BE2C (cell line): ENCODE results near the gene RNF151.

Experiments
- DNase-seq: peaks from one replicate; pipeline ENCODE4 v3.0.0-alpha.2; 2020
- H3K27me3 ChIP-seq: fragments of 250-450 bp; sonication (Bioruptor Pico); 2 replicates; pipeline ENCODE4 v1.5.1; 2020; ENCODE audit warnings: mild to moderate bottlenecking
- H3K36me3 ChIP-seq: fragments of 250-450 bp; sonication (Bioruptor Pico); 2 replicates; pipeline ENCODE4 v1.5.1; 2020; ENCODE audit warnings: mild to moderate bottlenecking
- H3K4me1 ChIP-seq: fragments of 250-450 bp; sonication (Bioruptor Pico); 2 replicates; pipeline ENCODE4 v1.5.1; 2020
- H3K4me3 ChIP-seq: 2 replicates; pipeline ENCODE4 v1.5.1; 2011; ENCODE audit warnings: low read depth, low read length
- H3K9me3 ChIP-seq: fragments of 250-450 bp; sonication (Bioruptor Pico); 2 replicates; pipeline ENCODE4 v1.5.1; 2020
- CTCF ChIP-seq: IDR thresholded peaks from 2 replicates; pipeline ENCODE4 v1.5.1; 2012; ENCODE audit warnings: mild to moderate bottlenecking, low read depth, low read length

RNF151 gene

GRCh38 chr16:1973461-1974156 is 7.0 kb downstream of the RNF151 start:
- no peak for DNase-seq
- Histone ChIP-seq H3K36me3 (peaks cover 45% of the 10 kb centered on the region), H3K9me3 (no peaks in the 10 kb centered on the region), H3K4me1 (no peaks in the 10 kb centered on the region), H3K4me3 (no peak overlapping the region), H3K27me3 (no peaks in the 10 kb centered on the region)
- TF ChIP-seq CTCF = no peak

- H3K4me1 ChIP-seq = no peaks in the 10 kb centered on the region
- no peaks in the 10 kb centered on the region for H3K27me3 ChIP-seq
- DNase-seq = no peak
- peaks cover 49% of the 10 kb centered on the region for H3K36me3 ChIP-seq
- TF ChIP-seq CTCF = no peak
- H3K9me3 ChIP-seq = no peaks in the 10 kb centered on the region
- no peak overlapping the region for H3K4me3 ChIP-seq
These were observed 7.8 kb downstream of the RNF151 start for GRCh38 chr16:1974157-1975070.

- no peaks in the 10 kb centered on the region for H3K9me3 ChIP-seq
- TF ChIP-seq CTCF = no peak
- peaks cover 6% of the 10 kb centered on the region; the same call in 1 of the 2 replicates for H3K27me3 ChIP-seq
- H3K36me3 ChIP-seq = peaks cover 49% of the 10 kb centered on the region
- H3K4me3 ChIP-seq = no peak overlapping the region
- H3K4me1 ChIP-seq = no peaks in the 10 kb centered on the region
- no peak for DNase-seq
These were observed 9.0 kb downstream of the RNF151 start for GRCh38 chr16:1975432-1976215.

GRCh38 chr16:1976216-1976520 is 9.5 kb downstream of the RNF151 start:
- no peak for DNase-seq
- H3K4me3 ChIP-seq = no peak overlapping the region
- TF ChIP-seq CTCF = no peak
- no peaks in the 10 kb centered on the region for H3K4me1 ChIP-seq
- H3K9me3 ChIP-seq = no peaks in the 10 kb centered on the region
- H3K36me3 ChIP-seq = peaks cover 49% of the 10 kb centered on the region
- peaks cover 11% of the 10 kb centered on the region; the same call in 1 of the 2 replicates for H3K27me3 ChIP-seq

- Histone ChIP-seq H3K36me3 (peaks cover 49% of the 10 kb centered on the region), H3K4me1 (no peaks in the 10 kb centered on the region)
- DNase-seq = no peak
These were observed 10.6 kb downstream of the RNF151 start for GRCh38 chr16:1976951-1977874.

More at GRCh38 chr16:1976951-1977874, 10.6 kb downstream of the RNF151 start:
- no peak for TF ChIP-seq CTCF
- H3K27me3 ChIP-seq = peaks cover 13% of the 10 kb centered on the region; the same call in 1 of the 2 replicates
- no peaks in the 10 kb centered on the region for H3K9me3 ChIP-seq
- no peak overlapping the region for H3K4me3 ChIP-seq
